Activated T-cell treated with anti-CD3 and anti-CD28 coated beads, Interleukin-2, amount 50 U/mL, for 72 hours (primary cell): ENCODE results near the gene EFEMP1. TPM values are rescaled to one million over a fixed set of nuclear protein-coding genes. Genes with fewer than 3 reads are reported as not detected.
"Not testable (repeated sequence)": the region's sequence is repeated elsewhere in the genome, so short reads cannot be mapped to it uniquely, and the experiment has no call there.

Experiments
- ATAC-seq, 2 donors: fragments of 150-1000 bp; cut with Tn5 transposase; replicated peaks in 1 of 2; 2 replicates each; pipeline ENCODE4 v1.10.0; 2021; ENCODE audit warnings: moderate library complexity in 2 of 2, mild to moderate bottlenecking in 1 of 2
- DNase-seq, 2 donors: peaks; one replicate each; pipeline ENCODE4 v3.0.0; 2021 to 2022; ENCODE audit warnings: mixed read lengths in 1 of 2
- H3K27ac Mint-ChIP-seq: one replicate; pipeline ENCODE4 v1.8.0; 2022; ENCODE audit warnings: mild to moderate bottlenecking, moderate library complexity, mixed read lengths
- H3K27me3 Mint-ChIP-seq: one replicate; pipeline ENCODE4 v1.8.0; 2022; ENCODE audit warnings: low read depth, mixed read lengths
- H3K36me3 Mint-ChIP-seq, 2 donors: one replicate each; pipeline ENCODE4 v1.8.0; 2022; ENCODE audit warnings: mixed read lengths in 2 of 2, mild to moderate bottlenecking in 1 of 2; ENCODE audit not compliant: insufficient read depth in 2 of 2
- H3K4me1 Mint-ChIP-seq: one replicate; pipeline ENCODE4 v1.8.0; 2022; ENCODE audit warnings: low read depth, mixed read lengths
- H3K4me3 Mint-ChIP-seq, 2 donors: one replicate each; pipeline ENCODE4 v1.8.0; 2022; ENCODE audit warnings: mild to moderate bottlenecking in 2 of 2, mixed read lengths in 2 of 2, moderate library complexity in 2 of 2
- H3K9me3 Mint-ChIP-seq, 2 donors: one replicate each; pipeline ENCODE4 v1.8.0; 2022; ENCODE audit warnings: mixed read lengths in 2 of 2
- total RNA-seq, 2 donors: library from RNA; stranded (reverse); gene quantifications; one replicate each; pipeline ENCODE4 v1.2.3, GENCODE V29; 2022

EFEMP1 gene
- total RNA-seq, 2 donors from 2014 or later = not detected

- ATAC-seq = no peak
These were observed 81.5 kb downstream of the EFEMP1 start for GRCh38 chr2:55842046-55842445.

DNA sequence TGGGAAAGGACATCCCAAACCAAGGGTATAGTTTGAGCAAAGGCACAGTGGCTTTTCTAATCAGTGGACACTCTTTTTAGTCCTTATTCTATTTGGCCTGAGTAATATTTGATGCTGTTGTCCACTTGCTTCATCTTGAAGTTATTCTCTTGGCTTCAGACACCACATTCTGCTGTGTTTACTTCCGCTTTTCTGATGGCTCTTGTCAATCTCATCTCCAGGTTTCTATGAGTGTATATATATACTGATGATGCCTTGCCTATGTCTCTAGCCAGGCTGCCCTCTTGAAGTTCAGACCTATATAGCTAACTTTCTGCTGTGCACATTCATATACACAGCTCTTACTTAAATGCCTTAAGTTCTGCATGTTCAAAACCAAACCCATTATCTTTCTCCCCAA lies 83.1 kb downstream of the EFEMP1 start:
- ATAC-seq = no peak
- no peaks in the 10 kb centered on the region for H3K4me1 Mint-ChIP-seq
- no peaks in the 10 kb centered on the region for H3K36me3 Mint-ChIP-seq

More at GRCh38 chr2:55842046-55842445, 81.5 kb downstream of the EFEMP1 start:
- Mint-ChIP-seq H3K27ac (no peak overlapping the region), H3K27me3 (no peaks in the 10 kb centered on the region), H3K9me3 (peaks cover 1 to 2% of the 10 kb centered on the region in 2 donors), H3K4me3 (no peak overlapping the region), H3K4me1 (no peaks in the 10 kb centered on the region), H3K36me3 (no peaks in the 10 kb centered on the region)
- no peak for DNase-seq

GRCh38 chr2:55839182-55839819 lies 84.3 kb downstream of the EFEMP1 start:
- Mint-ChIP-seq H3K4me3 (no peak overlapping the region), H3K27me3 (no peaks in the 10 kb centered on the region), H3K4me1 (no peaks in the 10 kb centered on the region), H3K9me3 (peaks cover 1 to 7% of the 10 kb centered on the region in 2 donors), H3K27ac (no peak overlapping the region), H3K36me3 (no peaks in the 10 kb centered on the region)
- ATAC-seq (no peak), DNase-seq (no peak)

More for the DNA sequence above, 83.1 kb downstream of the EFEMP1 start:
- Mint-ChIP-seq H3K27me3 (no peaks in the 10 kb centered on the region), H3K4me3 (no peak overlapping the region), H3K9me3 (peaks cover 1 to 2% of the 10 kb centered on the region in 2 donors), H3K27ac (no peak overlapping the region)
- no peak for DNase-seq

DNA sequence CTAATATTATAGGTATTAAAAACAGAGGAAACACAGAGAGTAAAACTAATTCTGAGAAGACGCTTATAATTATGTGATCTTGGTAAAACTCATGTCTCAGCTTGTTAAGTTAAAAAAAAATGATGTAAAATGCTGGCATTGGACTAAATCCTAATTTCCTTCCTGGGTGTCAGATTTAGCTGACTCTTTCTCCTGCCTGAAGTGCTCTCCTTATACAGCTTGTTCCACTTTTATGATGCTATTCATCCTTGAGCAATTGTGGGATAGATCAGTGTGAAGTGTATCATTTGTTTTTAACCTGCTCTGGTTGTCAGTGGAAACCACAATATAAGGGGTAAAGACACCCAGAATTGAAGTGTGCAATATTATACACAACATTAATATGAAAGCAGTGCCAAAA lies 84.9 kb downstream of the EFEMP1 start:
- no peak overlapping the region for H3K27ac Mint-ChIP-seq
- ATAC-seq (no peak), DNase-seq (no peak)
- no peak overlapping the region for H3K4me3 Mint-ChIP-seq
- H3K27me3 Mint-ChIP-seq = no peaks in the 10 kb centered on the region
- H3K36me3 Mint-ChIP-seq = no peaks in the 10 kb centered on the region
- peaks cover 1 to 8% of the 10 kb centered on the region in 2 donors for H3K9me3 Mint-ChIP-seq
- H3K4me1 Mint-ChIP-seq = no peaks in the 10 kb centered on the region

- H3K4me1 Mint-ChIP-seq = not testable (repeated sequence)
These were observed 85.5 kb downstream of the EFEMP1 start for GRCh38 chr2:55838117-55838516.

DNA sequence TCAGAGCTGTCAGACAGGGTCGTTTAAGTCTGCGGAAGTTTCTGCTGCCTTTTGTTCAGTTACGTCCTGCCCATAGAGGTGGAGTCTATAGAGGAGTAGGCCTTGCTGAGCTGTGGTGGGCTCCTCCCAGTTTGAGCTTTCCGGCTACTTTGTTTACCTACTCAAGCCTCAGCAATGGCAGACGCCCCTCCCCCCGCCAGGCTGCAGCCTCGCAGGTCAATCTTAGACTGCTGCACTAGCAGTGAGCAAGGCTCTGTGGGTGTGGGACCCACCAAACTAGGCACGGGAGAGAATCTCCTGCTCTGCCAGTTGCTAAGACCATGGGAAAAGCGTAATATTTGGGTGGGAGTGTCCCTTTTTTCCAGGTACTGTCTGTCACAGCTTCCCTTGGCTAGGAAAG lies 86.5 kb downstream of the EFEMP1 start:
- ATAC-seq (no peak), DNase-seq (no peak)
- no peaks in the 10 kb centered on the region for H3K36me3 Mint-ChIP-seq
- H3K4me3 Mint-ChIP-seq = no peak overlapping the region
- no peak overlapping the region for H3K27ac Mint-ChIP-seq
- H3K4me1 Mint-ChIP-seq = no peaks in the 10 kb centered on the region
- H3K9me3 Mint-ChIP-seq = peaks cover 3 to 10% of the 10 kb centered on the region in 2 donors
- H3K27me3 Mint-ChIP-seq = no peaks in the 10 kb centered on the region

More at GRCh38 chr2:55838117-55838516, 85.5 kb downstream of the EFEMP1 start:
- H3K27ac Mint-ChIP-seq, H3K9me3 Mint-ChIP-seq, H3K36me3 Mint-ChIP-seq, H3K4me3 Mint-ChIP-seq, DNase-seq, ATAC-seq, H3K27me3 Mint-ChIP-seq: not testable (repeated sequence)

GRCh38 chr2:55831671-55832410 lies 91.7 kb downstream of the EFEMP1 start:
- H3K4me3 Mint-ChIP-seq, H3K4me1 Mint-ChIP-seq, ATAC-seq, H3K27ac Mint-ChIP-seq, H3K36me3 Mint-ChIP-seq, H3K27me3 Mint-ChIP-seq, DNase-seq, H3K9me3 Mint-ChIP-seq: not testable (repeated sequence)

DNA sequence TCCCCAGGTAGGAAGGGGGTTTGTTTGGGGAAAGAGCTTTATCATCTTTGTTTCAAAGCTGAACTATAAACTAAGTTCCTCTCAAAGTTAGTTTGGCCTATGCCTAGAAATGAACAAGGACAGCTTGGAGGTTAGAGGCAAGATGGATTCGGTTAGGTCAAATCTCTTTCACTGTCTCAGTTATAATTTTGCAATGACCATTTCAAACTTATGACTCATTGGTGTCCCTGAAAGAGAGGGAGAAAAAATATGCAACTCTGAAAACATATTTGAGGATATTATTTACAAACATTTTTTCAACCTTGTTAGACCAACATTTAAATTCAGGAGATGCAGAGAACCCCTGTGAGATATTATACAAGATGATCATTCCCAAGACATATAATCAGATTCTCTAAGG lies 95.7 kb downstream of the EFEMP1 start:
- no peaks in the 10 kb centered on the region for H3K4me1 Mint-ChIP-seq
- no peak overlapping the region for H3K27ac Mint-ChIP-seq
- no peak for DNase-seq
- H3K27me3 Mint-ChIP-seq = no peaks in the 10 kb centered on the region
- H3K9me3 Mint-ChIP-seq = peaks cover 0 to 5% of the 10 kb centered on the region in 2 donors
- no peak overlapping the region for H3K4me3 Mint-ChIP-seq
- H3K36me3 Mint-ChIP-seq = no peaks in the 10 kb centered on the region
- no peak for ATAC-seq

GRCh38 chr2:55827428-55827827 lies 96.2 kb downstream of the EFEMP1 start:
- not testable (repeated sequence) for H3K27ac Mint-ChIP-seq, H3K9me3 Mint-ChIP-seq, DNase-seq, H3K36me3 Mint-ChIP-seq, ATAC-seq, H3K4me1 Mint-ChIP-seq, H3K27me3 Mint-ChIP-seq, H3K4me3 Mint-ChIP-seq

DNA sequence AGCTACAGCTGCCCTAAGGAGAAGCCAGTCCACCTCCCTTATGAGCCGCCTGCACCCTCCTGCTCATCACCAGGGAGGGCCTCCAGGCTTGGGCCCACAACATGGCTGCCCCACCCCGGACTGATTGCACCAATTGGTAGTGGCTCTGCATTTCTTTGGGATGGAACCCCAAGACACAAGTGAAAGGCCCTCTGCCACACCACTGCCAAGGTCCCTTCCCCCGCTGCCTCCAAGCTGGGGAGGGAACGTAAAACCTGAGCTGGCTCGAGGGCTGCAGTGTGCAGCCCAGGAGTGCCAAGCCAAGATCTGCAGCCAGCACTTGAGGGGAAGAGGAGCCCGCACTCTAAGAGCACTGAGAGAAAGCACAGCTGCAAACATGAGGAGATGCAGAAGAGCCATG lies 97.3 kb downstream of the EFEMP1 start:
- peaks cover 0 to 2% of the 10 kb centered on the region in 2 donors for H3K9me3 Mint-ChIP-seq
- no peaks in the 10 kb centered on the region for H3K27me3 Mint-ChIP-seq
- H3K4me3 Mint-ChIP-seq = no peak overlapping the region
- H3K27ac Mint-ChIP-seq = no peak overlapping the region
- ATAC-seq (no peak), DNase-seq (no peak)
- H3K4me1 Mint-ChIP-seq = no peaks in the 10 kb centered on the region
- no peaks in the 10 kb centered on the region for H3K36me3 Mint-ChIP-seq

DNA sequence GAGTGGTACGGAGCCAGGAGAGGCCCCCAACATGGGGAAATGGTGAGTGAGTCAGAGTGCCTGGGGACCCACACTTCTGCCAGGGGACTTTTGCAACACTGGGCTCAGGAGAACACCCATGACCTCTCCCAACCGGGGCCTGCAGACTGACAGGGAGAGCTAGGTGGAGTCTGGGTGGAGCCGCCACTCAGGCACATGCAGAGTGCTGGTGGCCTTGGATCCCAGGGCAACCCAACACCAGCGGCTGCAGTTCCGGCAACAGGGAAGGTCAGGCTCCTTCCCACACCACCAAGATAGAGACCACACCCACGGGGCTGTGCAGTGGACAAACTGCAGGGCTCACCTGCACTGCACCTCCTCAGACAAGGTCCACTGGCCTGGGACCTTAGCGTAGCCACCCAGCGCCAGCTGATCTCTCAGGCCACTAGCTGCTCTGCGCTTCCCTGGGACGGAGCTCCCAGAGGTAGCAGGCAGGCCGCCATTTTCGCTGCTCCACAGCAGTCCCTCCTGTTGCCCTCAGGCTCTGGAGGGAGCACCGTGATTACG lies 99.0 kb downstream of the EFEMP1 start:
- no peaks in the 10 kb centered on the region for H3K36me3 Mint-ChIP-seq
- H3K27me3 Mint-ChIP-seq = no peaks in the 10 kb centered on the region
- no peaks in the 10 kb centered on the region for H3K9me3 Mint-ChIP-seq
- ATAC-seq (no peak), DNase-seq (no peak)
- no peaks in the 10 kb centered on the region for H3K4me1 Mint-ChIP-seq
- H3K4me3 Mint-ChIP-seq = no peak overlapping the region
- no peak overlapping the region for H3K27ac Mint-ChIP-seq
